ENCODE data around the gene NAA10.

Gene NAA10

DNA sequence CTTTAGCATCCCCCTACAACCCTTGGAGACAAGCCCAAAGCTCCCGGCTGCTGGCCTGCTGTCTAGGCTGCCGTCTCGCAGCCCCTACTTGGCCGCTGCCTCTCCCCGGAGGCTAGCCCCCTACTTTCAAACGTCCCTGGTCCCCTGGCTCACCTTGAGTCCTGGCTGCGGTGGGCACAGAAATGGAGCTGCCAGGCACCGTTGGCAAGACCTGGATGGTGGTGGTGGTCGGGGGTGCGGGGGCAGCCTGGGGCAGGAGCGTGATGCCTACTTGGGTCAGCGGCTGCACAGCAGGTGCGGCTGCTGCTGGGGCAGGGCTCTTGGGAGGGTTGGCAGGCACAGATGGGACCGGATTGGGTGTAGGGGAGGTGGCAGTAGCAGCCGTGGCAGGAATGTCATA lies 24.8 kb upstream of the NAA10 start:
- no peak overlapping the region for H3K4me3 ChIP-seq (ENCODE audit: low read depth, low read length)
- DNase-seq (ENCODE audit: low read depth), result no peak
- TF ChIP-seq, protein P1, sequence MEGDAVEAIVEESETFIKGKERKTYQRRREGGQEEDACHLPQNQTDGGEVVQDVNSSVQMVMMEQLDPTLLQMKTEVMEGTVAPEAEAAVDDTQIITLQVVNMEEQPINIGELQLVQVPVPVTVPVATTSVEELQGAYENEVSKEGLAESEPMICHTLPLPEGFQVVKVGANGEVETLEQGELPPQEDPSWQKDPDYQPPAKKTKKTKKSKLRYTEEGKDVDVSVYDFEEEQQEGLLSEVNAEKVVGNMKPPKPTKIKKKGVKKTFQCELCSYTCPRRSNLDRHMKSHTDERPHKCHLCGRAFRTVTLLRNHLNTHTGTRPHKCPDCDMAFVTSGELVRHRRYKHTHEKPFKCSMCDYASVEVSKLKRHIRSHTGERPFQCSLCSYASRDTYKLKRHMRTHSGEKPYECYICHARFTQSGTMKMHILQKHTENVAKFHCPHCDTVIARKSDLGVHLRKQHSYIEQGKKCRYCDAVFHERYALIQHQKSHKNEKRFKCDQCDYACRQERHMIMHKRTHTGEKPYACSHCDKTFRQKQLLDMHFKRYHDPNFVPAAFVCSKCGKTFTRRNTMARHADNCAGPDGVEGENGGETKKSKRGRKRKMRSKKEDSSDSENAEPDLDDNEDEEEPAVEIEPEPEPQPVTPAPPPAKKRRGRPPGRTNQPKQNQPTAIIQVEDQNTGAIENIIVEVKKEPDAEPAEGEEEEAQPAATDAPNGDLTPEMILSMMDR (IDR thresholded peaks at IDR 0.05; ENCODE audit: insufficient read depth, low read depth, low read length, missing control alignments), result no peak

DNA sequence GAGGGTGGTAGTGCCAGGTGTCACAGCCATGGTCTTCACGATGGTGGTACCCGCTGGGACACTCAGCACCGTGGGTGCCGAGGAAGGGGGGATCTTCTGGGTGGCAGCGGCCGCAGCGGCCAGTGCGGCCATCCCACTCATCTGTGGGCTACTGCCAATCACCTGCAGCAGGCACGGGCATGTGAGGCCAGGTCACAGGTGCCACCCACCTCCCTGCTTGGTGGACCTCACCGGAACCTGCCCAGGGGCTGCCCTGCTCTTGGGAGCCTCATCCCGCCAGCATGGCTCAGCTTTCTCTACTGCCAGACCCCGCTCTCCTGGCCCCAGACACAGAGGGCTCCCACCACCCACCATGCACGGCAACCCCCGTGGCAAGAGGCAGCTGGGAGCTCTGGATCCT lies 23.8 kb upstream of the NAA10 start:
- TF ChIP-seq, protein P1 (IDR thresholded peaks at IDR 0.05; ENCODE audit: insufficient read depth, low read depth, low read length, missing control alignments), result no peak
- no peak overlapping the region for H3K4me3 ChIP-seq (ENCODE audit: low read depth, low read length)
- DNase-seq (ENCODE audit: low read depth), result no peak

DNA sequence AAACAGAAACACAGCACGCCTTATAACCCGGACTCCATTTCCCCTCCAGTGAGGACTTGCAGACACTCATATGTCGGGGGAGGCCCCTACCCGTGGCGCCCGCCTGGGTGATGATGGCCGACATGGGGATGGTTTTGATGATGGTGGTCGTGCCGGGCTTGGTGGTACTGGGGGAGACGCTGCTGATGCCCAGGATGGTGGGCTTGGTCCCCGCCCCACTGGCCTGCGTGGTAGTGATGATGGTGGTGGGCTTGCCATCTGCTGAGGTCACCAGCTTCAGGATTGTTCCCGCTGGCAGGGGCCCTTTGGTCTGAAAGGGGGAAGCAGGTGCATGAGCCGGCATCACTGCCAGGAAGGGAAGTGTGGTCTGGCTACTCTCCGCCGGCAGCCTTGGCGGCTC lies 22.4 kb upstream of the NAA10 start:
- no peak for DNase-seq (ENCODE audit: low read depth)
- TF ChIP-seq, protein P1 (IDR thresholded peaks at IDR 0.05; ENCODE audit: insufficient read depth, low read depth, low read length, missing control alignments), result no peak
- H3K4me3 ChIP-seq (ENCODE audit: low read depth, low read length), result no peak overlapping the region

DNA sequence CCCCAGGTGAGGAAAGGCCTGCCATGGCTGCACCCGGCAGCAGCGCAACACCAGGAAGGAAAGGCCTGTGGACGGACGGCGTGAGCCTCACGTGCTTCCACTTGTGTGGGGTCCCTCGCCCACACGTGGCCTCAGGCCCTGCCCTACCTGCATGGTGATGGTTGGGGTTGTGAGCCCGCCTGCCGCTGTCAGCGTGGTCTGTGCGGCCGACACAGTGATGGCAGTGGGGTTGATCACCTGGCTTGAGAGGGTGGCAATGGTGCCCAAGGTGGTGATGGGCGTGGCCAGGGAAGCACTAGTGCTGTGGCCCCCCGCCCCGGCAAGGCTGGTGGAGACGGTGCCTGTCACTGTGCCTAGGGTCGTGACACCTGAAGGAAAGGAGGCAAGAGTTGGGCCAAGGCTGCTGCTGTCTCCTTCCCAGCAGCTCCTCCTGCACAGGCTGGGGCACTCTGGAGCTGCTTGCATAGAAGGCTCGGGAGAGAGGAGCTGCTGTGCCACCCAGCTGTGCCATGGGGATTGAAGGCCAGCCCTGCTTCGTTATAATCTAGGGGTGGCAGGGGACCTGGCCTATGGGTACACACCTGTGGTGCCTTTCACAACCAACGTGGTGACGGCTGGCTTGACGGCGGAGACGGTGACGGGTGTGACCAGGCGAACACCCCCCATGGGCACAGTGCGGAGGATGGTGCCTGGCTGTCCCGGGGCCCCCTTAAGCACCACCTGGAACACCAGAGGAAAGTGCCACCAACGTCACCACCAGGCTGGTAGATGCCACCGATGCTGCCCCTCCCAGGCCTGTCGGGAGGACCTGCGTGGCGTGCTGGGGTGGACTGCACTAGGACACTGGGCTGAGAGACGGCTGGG lies 21.4 kb upstream of the NAA10 start:
- no peak overlapping the region for H3K4me3 ChIP-seq (ENCODE audit: low read depth, low read length)
- DNase-seq (ENCODE audit: low read depth), result no peak
- TF ChIP-seq, protein P1 (IDR thresholded peaks at IDR 0.05; ENCODE audit: insufficient read depth, low read depth, low read length, missing control alignments), result no peak

DNA sequence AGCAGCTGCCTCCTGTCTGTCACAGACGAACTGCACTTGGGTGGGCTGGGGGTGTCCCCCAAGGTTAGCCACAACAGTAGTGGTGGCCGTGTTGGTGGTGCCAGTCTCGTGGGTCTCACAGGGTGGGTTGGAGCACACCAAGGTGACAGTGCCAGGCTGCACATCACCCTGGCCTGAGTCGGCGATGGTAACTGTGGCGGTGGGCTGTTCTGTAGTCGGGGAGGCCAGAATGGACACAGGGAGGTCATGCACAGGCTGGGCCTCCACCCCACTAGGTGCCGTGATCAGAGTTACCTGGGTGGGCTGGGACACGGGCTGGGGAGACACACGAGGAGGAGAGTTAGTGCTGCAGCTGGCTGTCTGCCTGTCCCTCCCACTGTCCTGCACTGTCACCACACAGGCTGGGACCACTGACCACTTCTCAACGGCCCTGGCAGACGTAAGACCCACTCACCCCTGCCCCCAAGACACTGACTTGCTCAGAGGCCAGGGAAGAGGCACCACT lies 20.4 kb upstream of the NAA10 start:
- TF ChIP-seq, protein P1 (IDR thresholded peaks at IDR 0.05; ENCODE audit: insufficient read depth, low read depth, low read length, missing control alignments), result no peak
- H3K4me3 ChIP-seq (ENCODE audit: low read depth, low read length), result no peak overlapping the region
- no peak for DNase-seq (ENCODE audit: low read depth)

DNA sequence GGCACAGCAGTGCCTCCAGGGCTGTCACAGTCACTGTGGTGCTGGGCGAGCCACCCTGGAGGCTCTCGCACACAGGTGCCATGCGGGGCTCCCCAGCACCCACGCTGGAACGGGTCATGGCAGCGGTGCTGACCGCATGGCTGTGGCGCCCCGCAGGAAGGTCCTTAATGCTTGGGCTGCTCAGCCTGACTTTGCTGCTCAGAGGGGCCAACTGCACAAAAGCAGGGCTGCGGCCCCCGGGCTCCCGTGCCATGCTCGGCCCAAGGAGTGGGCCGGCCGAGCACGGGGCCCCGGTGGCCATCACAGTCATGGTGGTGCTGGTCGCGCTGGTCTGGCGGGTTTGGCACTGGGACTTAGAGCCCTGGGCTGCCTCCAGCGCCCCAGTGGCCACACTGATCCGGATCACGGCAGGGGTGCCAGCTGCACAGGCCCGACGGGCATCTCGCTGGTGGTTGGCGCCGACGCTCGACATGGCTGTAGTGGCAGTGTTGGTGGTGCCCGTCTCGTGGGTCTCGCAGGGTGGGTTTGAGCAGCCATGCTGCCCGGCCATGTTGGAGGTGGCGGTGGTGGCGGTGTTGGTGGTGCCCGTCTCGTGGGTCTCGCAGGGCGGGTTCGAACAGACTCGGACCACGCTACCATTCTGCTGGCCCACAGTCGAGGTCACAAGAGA lies 19.9 kb upstream of the NAA10 start:
- H3K4me3 ChIP-seq (ENCODE audit: low read depth, low read length), result no peak overlapping the region
- TF ChIP-seq, protein P1 (IDR thresholded peaks at IDR 0.05; ENCODE audit: insufficient read depth, low read depth, low read length, missing control alignments), result no peak
- DNase-seq (ENCODE audit: low read depth), result no peak
